CD4-positive, alpha-beta T cell treated with Interferon alpha-2 for 1 hour (primary cell): ENCODE measurements around the gene FGB.
"Not testable (repeated sequence)": the region's sequence is repeated elsewhere in the genome, so short reads cannot be mapped to it uniquely, and the experiment has no call there.

Source experiments
- DNase-seq, 2 donors: peaks; one replicate each; pipeline ENCODE4 v3.0.0-alpha.2; 2020 to 2022

Gene FGB

GRCh38 chr4:154566639-154567204 is 3.9 kb downstream of the FGB start:
- no peak for DNase-seq

GRCh38 chr4:154569028-154569427 is 6.2 kb downstream of the FGB start:
- no peak for DNase-seq

- DNase-seq = no peak
Measured at GRCh38 chr4:154569584-154569983, 6.8 kb downstream of the FGB start.

- no peak for DNase-seq
Measured at GRCh38 chr4:154573190-154573870, 10.5 kb downstream of the FGB start.

GRCh38 chr4:154574311-154574710 is 11.5 kb downstream of the FGB start:
- DNase-seq = no peak

GRCh38 chr4:154577324-154577723 is 14.5 kb downstream of the FGB start:
- DNase-seq = no peak

- DNase-seq = no peak
Measured at GRCh38 chr4:154578919-154579318, 16.1 kb downstream of the FGB start.

- no peak for DNase-seq
Measured at GRCh38 chr4:154579927-154580326, 17.1 kb downstream of the FGB start.

- DNase-seq = no peak
Measured at GRCh38 chr4:154582723-154583122, 19.9 kb downstream of the FGB start.

GRCh38 chr4:154583230-154583629 is 20.4 kb downstream of the FGB start:
- DNase-seq = no peak

GRCh38 chr4:154583677-154584076 is 20.9 kb downstream of the FGB start:
- DNase-seq = no peak

- no peak for DNase-seq
Measured at GRCh38 chr4:154584259-154584658, 21.4 kb downstream of the FGB start.

GRCh38 chr4:154585369-154586018 is 22.7 kb downstream of the FGB start:
- no peak for DNase-seq

GRCh38 chr4:154586296-154587033 is 23.7 kb downstream of the FGB start:
- no peak for DNase-seq

- no peak for DNase-seq
Measured at GRCh38 chr4:154588198-154588597, 25.4 kb downstream of the FGB start.

GRCh38 chr4:154589296-154590197 is 26.7 kb downstream of the FGB start:
- no peak for DNase-seq

- no peak for DNase-seq
Measured at GRCh38 chr4:154590329-154591006, 27.7 kb downstream of the FGB start, which contains the start of gene FGA. TSS of gene FGA (minus strand) at chr4:154590742. CDS start at chr4:154590687, 55 bp downstream.

GRCh38 chr4:154591890-154592289 is 29.1 kb downstream of the FGB start:
- DNase-seq = no peak

GRCh38 chr4:154593868-154594267 is 31.1 kb downstream of the FGB start:
- DNase-seq = no peak

GRCh38 chr4:154594343-154594742 is 31.5 kb downstream of the FGB start:
- DNase-seq = not testable (repeated sequence)

- no peak for DNase-seq
Measured at GRCh38 chr4:154595807-154596206, 33.0 kb downstream of the FGB start.

GRCh38 chr4:154597281-154597680 is 34.5 kb downstream of the FGB start:
- not testable (repeated sequence) for DNase-seq
